Astrocyte (in vitro differentiated cells and primary cell): ENCODE data around the gene LRATD1. TPM values are rescaled to one million over a fixed set of nuclear protein-coding genes. Genes with fewer than 3 reads are reported as not detected.
"Not testable (repeated sequence)": the region's sequence is repeated elsewhere in the genome, so short reads cannot be mapped to it uniquely, and the experiment has no call there.

Experiments
- DNase-seq: peaks from one replicate; pipeline ENCODE4 v3.0.0-alpha.2; 2010; ENCODE audit warnings: low read depth
- FAIRE-seq: peaks from 2 replicates; lab custom pipeline; 2011; peaks lifted over from hg19 to GRCh38; lab: Jason Lieb, UNC
- H2AFZ ChIP-seq: 2 replicates; pipeline ENCODE4 v1.6.0; 2012; ENCODE audit warnings: low read depth, low read length, inconsistent platforms
- H3K27ac ChIP-seq: 2 replicates; pipeline ENCODE4 v1.5.1; 2011; ENCODE audit warnings: low read depth, low read length, inconsistent platforms
- H3K27me3 ChIP-seq: 2 replicates; pipeline ENCODE4 v1.6.0; 2011; ENCODE audit warnings: low read length, inconsistent platforms; ENCODE audit not compliant: insufficient read depth
- H3K36me3 ChIP-seq: 2 replicates; pipeline ENCODE4 v1.5.1; 2011; ENCODE audit warnings: low read length, inconsistent platforms; ENCODE audit not compliant: insufficient read depth
- H3K4me1 ChIP-seq: 2 replicates; pipeline ENCODE4 v1.5.1; 2011; ENCODE audit warnings: low read length, inconsistent platforms; ENCODE audit not compliant: insufficient read depth
- H3K4me2 ChIP-seq: 2 replicates; pipeline ENCODE4 v1.6.0; 2012; ENCODE audit warnings: low read length, inconsistent platforms
- H3K4me3 ChIP-seq: 2 replicates; pipeline ENCODE4 v1.5.1; 2011; ENCODE audit warnings: low read depth, mild to moderate bottlenecking, low read length, inconsistent platforms; ENCODE audit not compliant: insufficient read depth
- H3K79me2 ChIP-seq: 2 replicates; pipeline ENCODE4 v1.6.0; 2012; ENCODE audit warnings: mild to moderate bottlenecking, low read length, inconsistent platforms; ENCODE audit not compliant: insufficient read depth
- H3K9ac ChIP-seq: 2 replicates; pipeline ENCODE4 v1.6.0; 2012; ENCODE audit warnings: mild to moderate bottlenecking, low read length, inconsistent platforms
- H3K9me3 ChIP-seq: 2 replicates; pipeline ENCODE4 v1.5.1; 2012; ENCODE audit warnings: low read depth, mild to moderate bottlenecking, low read length, inconsistent platforms; ENCODE audit not compliant: insufficient read depth
- H4K20me1 ChIP-seq: 2 replicates; pipeline ENCODE4 v1.6.0; 2012; ENCODE audit warnings: low read length, inconsistent platforms; ENCODE audit not compliant: insufficient read depth
- H3K27ac Mint-ChIP-seq: one replicate; pipeline ENCODE4 v1.8.0; 2021; ENCODE audit warnings: mild to moderate bottlenecking, mixed read lengths; ENCODE audit not compliant: unreplicated experiment
- H3K27me3 Mint-ChIP-seq: one replicate; pipeline ENCODE4 v1.8.0; 2021; ENCODE audit warnings: low read depth, mixed read lengths; ENCODE audit not compliant: unreplicated experiment
- H3K36me3 Mint-ChIP-seq: one replicate; pipeline ENCODE4 v1.8.0; 2021; ENCODE audit warnings: low read depth, mixed read lengths; ENCODE audit not compliant: unreplicated experiment
- H3K4me1 Mint-ChIP-seq: one replicate; pipeline ENCODE4 v1.8.0; 2021; ENCODE audit warnings: low read depth, mixed read lengths; ENCODE audit not compliant: unreplicated experiment
- H3K4me3 Mint-ChIP-seq: one replicate; pipeline ENCODE4 v1.8.0; 2021; ENCODE audit warnings: mild to moderate bottlenecking, moderate library complexity, mixed read lengths; ENCODE audit not compliant: unreplicated experiment
- H3K9me3 Mint-ChIP-seq: one replicate; pipeline ENCODE4 v1.8.0; 2021; ENCODE audit warnings: mild to moderate bottlenecking, mixed read lengths; ENCODE audit not compliant: unreplicated experiment
- CTCF ChIP-seq: IDR thresholded peaks from 2 replicates; pipeline ENCODE4 v1.5.1; 2011; ENCODE audit warnings: low read depth, mild to moderate bottlenecking, inconsistent platforms, low read length, moderate library complexity; ENCODE audit not compliant: insufficient read depth
- EZH2 ChIP-seq: IDR thresholded peaks from 2 replicates; pipeline ENCODE4 v1.6.1; 2012; ENCODE audit warnings: mild to moderate bottlenecking, low read length, inconsistent platforms; ENCODE audit not compliant: insufficient read depth
- total RNA-seq: library from RNA; stranded (reverse); gene quantifications from 2 replicates; pipeline ENCODE4 v1.2.1, GENCODE V29; 2021

LRATD1 gene
- total RNA-seq, 1 donor from 2014 or later = 28.3 TPM

- Histone ChIP-seq H3K36me3 (no peaks in the 10 kb centered on the region), H3K79me2 (no peaks in the 10 kb centered on the region), H3K9ac (no peak overlapping the region), H4K20me1 (no peaks in the 10 kb centered on the region), H3K4me2 (no peak overlapping the region), H3K4me1 (peaks cover 8% of the 10 kb centered on the region), H3K27ac (no peak overlapping the region), H3K27me3 (peaks cover 3% of the 10 kb centered on the region), H3K4me3 (no peak overlapping the region), H2AFZ (no peak overlapping the region), H3K9me3 (no peaks in the 10 kb centered on the region)
- Mint-ChIP-seq H3K4me1 (peaks cover 9% of the 10 kb centered on the region), H3K4me3 (no peak overlapping the region), H3K27me3 (no peaks in the 10 kb centered on the region), H3K9me3 (no peaks in the 10 kb centered on the region), H3K27ac (no peak overlapping the region), H3K36me3 (no peaks in the 10 kb centered on the region)
- no peak for TF ChIP-seq CTCF
- no peak for TF ChIP-seq EZH2
- DNase-seq (no peak), FAIRE-seq (no peak)
These were observed 11.4 kb upstream of the LRATD1 start for GRCh38 chr2:14621114-14621513.

- Histone ChIP-seq H3K4me2 (no peak overlapping the region), H3K4me3 (no peak overlapping the region), H3K9ac (no peak overlapping the region), H3K79me2 (no peaks in the 10 kb centered on the region), H2AFZ (no peak overlapping the region), H3K9me3 (no peaks in the 10 kb centered on the region), H3K4me1 (peaks cover 7% of the 10 kb centered on the region), H4K20me1 (no peaks in the 10 kb centered on the region), H3K36me3 (no peaks in the 10 kb centered on the region), H3K27ac (no peak overlapping the region), H3K27me3 (peaks cover 3% of the 10 kb centered on the region)
- Mint-ChIP-seq H3K27me3 (no peaks in the 10 kb centered on the region), H3K27ac (no peak overlapping the region), H3K4me1 (peaks cover 9% of the 10 kb centered on the region), H3K4me3 (no peak overlapping the region), H3K36me3 (no peaks in the 10 kb centered on the region), H3K9me3 (no peaks in the 10 kb centered on the region)
- FAIRE-seq (no peak), DNase-seq (no peak)
- TF ChIP-seq CTCF (no peak), EZH2 (no peak)
These were observed 10.5 kb upstream of the LRATD1 start for GRCh38 chr2:14621906-14622549.

GRCh38 chr2:14622550-14622939, 10.0 kb upstream of the LRATD1 start:
- H3K36me3 Mint-ChIP-seq, DNase-seq, H3K27me3 Mint-ChIP-seq, H3K4me1 ChIP-seq, H3K9me3 Mint-ChIP-seq, H4K20me1 ChIP-seq, H3K4me2 ChIP-seq, H3K9me3 ChIP-seq, H3K79me2 ChIP-seq, H2AFZ ChIP-seq, H3K9ac ChIP-seq, H3K27ac ChIP-seq, H3K27ac Mint-ChIP-seq, H3K4me1 Mint-ChIP-seq, H3K4me3 Mint-ChIP-seq, H3K36me3 ChIP-seq, H3K27me3 ChIP-seq, H3K4me3 ChIP-seq, FAIRE-seq: not testable (repeated sequence)
